Measurements from ENCODE around the gene ATRX. TPM values are rescaled to one million over a fixed set of nuclear protein-coding genes. Genes with fewer than 3 reads are reported as not detected.

Gene ATRX
- total RNA-seq, 1 experiment from 2014 or later = 85.8 TPM

DNA sequence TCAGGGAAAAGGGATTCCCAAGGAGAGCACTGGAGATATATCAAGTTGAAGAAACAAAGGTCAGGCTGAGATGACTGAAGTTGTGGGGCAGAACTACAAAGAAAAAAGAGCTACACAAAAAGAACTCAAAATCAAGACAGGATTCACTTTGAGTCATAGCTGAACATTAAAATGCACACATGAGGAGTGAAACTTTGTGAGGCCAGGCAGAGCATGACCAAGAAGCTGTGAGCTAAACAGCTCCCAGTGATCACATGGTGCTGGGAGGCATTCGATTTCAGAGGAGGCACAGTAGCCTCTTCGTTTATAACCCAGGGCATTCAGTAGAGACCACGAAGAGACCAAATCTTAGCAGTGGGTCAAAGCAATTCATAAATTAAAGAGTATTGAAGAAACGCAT lies 145.3 kb downstream of the ATRX start:
- DNase-seq (ENCODE audit: low read depth, low spot score) = no peak
- Histone ChIP-seq H3K4me1 (ENCODE audit: control insufficient read depth, insufficient read depth, low read length) (no peaks in the 10 kb centered on the region), H3K9me3 (ENCODE audit: control insufficient read depth, insufficient read depth, low read depth, low read length) (no peaks in the 10 kb centered on the region), H3K36me3 (ENCODE audit: control insufficient read depth, insufficient read depth, low read length) (peaks cover 3% of the 10 kb centered on the region), H3K27me3 (ENCODE audit: control insufficient read depth, insufficient read depth, low read length) (no peaks in the 10 kb centered on the region), H3K27ac (ENCODE audit: low read length) (no peak overlapping the region), H3K4me3 (ENCODE audit: low read depth in 2 of 2, low read length in 2 of 2) (no peak overlapping the region)
- intact Hi-C loops (cut with micrococcal nuclease; ENCODE audit: unreplicated experiment) = no loop called here
- no peak for TF ChIP-seq SIN3A (IDR thresholded peaks at IDR 0.05; ENCODE audit: borderline replicate concordance, insufficient read depth, low read depth, low read length)
- TF ChIP-seq, protein P1, sequence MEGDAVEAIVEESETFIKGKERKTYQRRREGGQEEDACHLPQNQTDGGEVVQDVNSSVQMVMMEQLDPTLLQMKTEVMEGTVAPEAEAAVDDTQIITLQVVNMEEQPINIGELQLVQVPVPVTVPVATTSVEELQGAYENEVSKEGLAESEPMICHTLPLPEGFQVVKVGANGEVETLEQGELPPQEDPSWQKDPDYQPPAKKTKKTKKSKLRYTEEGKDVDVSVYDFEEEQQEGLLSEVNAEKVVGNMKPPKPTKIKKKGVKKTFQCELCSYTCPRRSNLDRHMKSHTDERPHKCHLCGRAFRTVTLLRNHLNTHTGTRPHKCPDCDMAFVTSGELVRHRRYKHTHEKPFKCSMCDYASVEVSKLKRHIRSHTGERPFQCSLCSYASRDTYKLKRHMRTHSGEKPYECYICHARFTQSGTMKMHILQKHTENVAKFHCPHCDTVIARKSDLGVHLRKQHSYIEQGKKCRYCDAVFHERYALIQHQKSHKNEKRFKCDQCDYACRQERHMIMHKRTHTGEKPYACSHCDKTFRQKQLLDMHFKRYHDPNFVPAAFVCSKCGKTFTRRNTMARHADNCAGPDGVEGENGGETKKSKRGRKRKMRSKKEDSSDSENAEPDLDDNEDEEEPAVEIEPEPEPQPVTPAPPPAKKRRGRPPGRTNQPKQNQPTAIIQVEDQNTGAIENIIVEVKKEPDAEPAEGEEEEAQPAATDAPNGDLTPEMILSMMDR (IDR thresholded peaks at IDR 0.05) = no peak
- TF ChIP-seq, protein P2, sequence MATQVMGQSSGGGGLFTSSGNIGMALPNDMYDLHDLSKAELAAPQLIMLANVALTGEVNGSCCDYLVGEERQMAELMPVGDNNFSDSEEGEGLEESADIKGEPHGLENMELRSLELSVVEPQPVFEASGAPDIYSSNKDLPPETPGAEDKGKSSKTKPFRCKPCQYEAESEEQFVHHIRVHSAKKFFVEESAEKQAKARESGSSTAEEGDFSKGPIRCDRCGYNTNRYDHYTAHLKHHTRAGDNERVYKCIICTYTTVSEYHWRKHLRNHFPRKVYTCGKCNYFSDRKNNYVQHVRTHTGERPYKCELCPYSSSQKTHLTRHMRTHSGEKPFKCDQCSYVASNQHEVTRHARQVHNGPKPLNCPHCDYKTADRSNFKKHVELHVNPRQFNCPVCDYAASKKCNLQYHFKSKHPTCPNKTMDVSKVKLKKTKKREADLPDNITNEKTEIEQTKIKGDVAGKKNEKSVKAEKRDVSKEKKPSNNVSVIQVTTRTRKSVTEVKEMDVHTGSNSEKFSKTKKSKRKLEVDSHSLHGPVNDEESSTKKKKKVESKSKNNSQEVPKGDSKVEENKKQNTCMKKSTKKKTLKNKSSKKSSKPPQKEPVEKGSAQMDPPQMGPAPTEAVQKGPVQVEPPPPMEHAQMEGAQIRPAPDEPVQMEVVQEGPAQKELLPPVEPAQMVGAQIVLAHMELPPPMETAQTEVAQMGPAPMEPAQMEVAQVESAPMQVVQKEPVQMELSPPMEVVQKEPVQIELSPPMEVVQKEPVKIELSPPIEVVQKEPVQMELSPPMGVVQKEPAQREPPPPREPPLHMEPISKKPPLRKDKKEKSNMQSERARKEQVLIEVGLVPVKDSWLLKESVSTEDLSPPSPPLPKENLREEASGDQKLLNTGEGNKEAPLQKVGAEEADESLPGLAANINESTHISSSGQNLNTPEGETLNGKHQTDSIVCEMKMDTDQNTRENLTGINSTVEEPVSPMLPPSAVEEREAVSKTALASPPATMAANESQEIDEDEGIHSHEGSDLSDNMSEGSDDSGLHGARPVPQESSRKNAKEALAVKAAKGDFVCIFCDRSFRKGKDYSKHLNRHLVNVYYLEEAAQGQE (IDR thresholded peaks at IDR 0.05; ENCODE audit: insufficient read depth in 1 of 2, low read depth in 2 of 2, low read length in 1 of 2) = no peak
- no peak for TF ChIP-seq POLR2AphosphoS5 (IDR thresholded peaks at IDR 0.05; ENCODE audit: low read depth, low read length)
- no peak for TF ChIP-seq TCF7L2 (IDR thresholded peaks at IDR 0.05; ENCODE audit: low read depth, low read length)
- no TSS peak for BruUV-seq (replicated peaks)
- in situ Hi-C loops (cut with HindIII; ENCODE audit: low pct_unique_long_range_greater_than_20kb, low sequenced_read_pairs) = no loop called here
- ChIA-PET CTCF (no interaction called here), POLR2A (no interaction called here)
- ATAC-seq = no peak

DNA sequence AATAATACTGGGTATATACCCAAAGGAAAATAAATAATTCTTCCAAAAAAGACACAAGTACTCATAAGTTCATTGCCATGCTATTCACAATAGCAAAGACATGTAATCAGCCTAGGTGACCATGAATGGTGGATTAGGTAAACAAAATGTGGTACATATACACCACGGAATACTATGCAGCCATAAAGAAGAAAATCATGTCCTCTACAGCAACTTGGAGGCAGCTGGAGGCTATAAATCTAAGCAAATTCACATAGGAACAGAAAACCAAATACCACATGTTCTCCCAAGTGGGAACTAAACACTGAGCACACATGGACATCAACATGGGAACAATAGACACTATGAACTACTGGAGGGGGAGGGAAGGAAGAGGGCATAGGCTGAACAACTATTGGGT lies 146.2 kb downstream of the ATRX start:
- Histone ChIP-seq H3K4me3 (ENCODE audit: low read depth in 2 of 2, low read length in 2 of 2) (no peak overlapping the region), H3K36me3 (ENCODE audit: control insufficient read depth, insufficient read depth, low read length) (no peaks in the 10 kb centered on the region; the same call in 1 of the 2 replicates), H3K9me3 (ENCODE audit: control insufficient read depth, insufficient read depth, low read depth, low read length) (no peaks in the 10 kb centered on the region), H3K4me1 (ENCODE audit: control insufficient read depth, insufficient read depth, low read length) (no peaks in the 10 kb centered on the region), H3K27ac (ENCODE audit: low read length) (no peak overlapping the region), H3K27me3 (ENCODE audit: control insufficient read depth, insufficient read depth, low read length) (no peaks in the 10 kb centered on the region)
- intact Hi-C loops (cut with micrococcal nuclease; ENCODE audit: unreplicated experiment) = no loop called here
- in situ Hi-C loops (cut with HindIII; ENCODE audit: low pct_unique_long_range_greater_than_20kb, low sequenced_read_pairs) = no loop called here
- TF ChIP-seq, protein P1 (IDR thresholded peaks at IDR 0.05) = no peak
- TF ChIP-seq, protein P2 (IDR thresholded peaks at IDR 0.05; ENCODE audit: insufficient read depth in 1 of 2, low read depth in 2 of 2, low read length in 1 of 2) = no peak
- TF ChIP-seq SIN3A (IDR thresholded peaks at IDR 0.05; ENCODE audit: borderline replicate concordance, insufficient read depth, low read depth, low read length) = no peak
- no peak for TF ChIP-seq TCF7L2 (IDR thresholded peaks at IDR 0.05; ENCODE audit: low read depth, low read length)
- no peak for TF ChIP-seq POLR2AphosphoS5 (IDR thresholded peaks at IDR 0.05; ENCODE audit: low read depth, low read length)
- POLR2A ChIA-PET = no interaction called here
- BruUV-seq (replicated peaks) = no TSS peak
- DNase-seq (ENCODE audit: low read depth, low spot score) (no peak), ATAC-seq (no peak)
- CTCF ChIA-PET = no interaction called here

Measured in Panc1 (cell line).